ENCODE measurements around the gene WDFY4.

WDFY4 gene

GRCh38 chr10:48800007-48800675 lies 115.5 kb downstream of the WDFY4 start:
- Histone ChIP-seq H3K27me3 (ENCODE audit: insufficient read depth, low read depth) (no peaks in the 10 kb centered on the region), H3K79me2 (ENCODE audit: insufficient read depth, low read depth) (no peaks in the 10 kb centered on the region), H3K27ac (no peak overlapping the region), H3K36me3 (ENCODE audit: insufficient read depth) (no peaks in the 10 kb centered on the region), H3K4me1 (ENCODE audit: low read depth, poor library complexity, severe bottlenecking) (no peaks in the 10 kb centered on the region), H3K4me2 (no peak overlapping the region), H4K20me1 (ENCODE audit: insufficient read depth) (no peaks in the 10 kb centered on the region), H2AFZ (ENCODE audit: low read depth) (peak overlapping the region; percentile 41; the same call in 1 of the 2 replicates), H3K4me3 (IDR thresholded peaks at IDR 0.05; ENCODE audit: insufficient read depth, low read depth, low read length) (no peak overlapping the region), H3K9ac (no peak overlapping the region)
- TF ChIP-seq CTCF (conservative IDR thresholded peaks at IDR 0.05; ENCODE audit: low read depth, low read length), result no peak

- Histone ChIP-seq H3K4me3 (IDR thresholded peaks at IDR 0.05; ENCODE audit: insufficient read depth, low read depth, low read length) (no peak overlapping the region), H3K36me3 (ENCODE audit: insufficient read depth) (no peaks in the 10 kb centered on the region), H3K79me2 (ENCODE audit: insufficient read depth, low read depth) (no peaks in the 10 kb centered on the region), H3K27me3 (ENCODE audit: insufficient read depth, low read depth) (no peaks in the 10 kb centered on the region), H3K4me2 (no peak overlapping the region), H2AFZ (ENCODE audit: low read depth) (no peak overlapping the region), H3K9ac (no peak overlapping the region), H3K4me1 (ENCODE audit: low read depth, poor library complexity, severe bottlenecking) (no peaks in the 10 kb centered on the region), H3K27ac (no peak overlapping the region), H4K20me1 (ENCODE audit: insufficient read depth) (no peaks in the 10 kb centered on the region)
- no peak for TF ChIP-seq CTCF (conservative IDR thresholded peaks at IDR 0.05; ENCODE audit: low read depth, low read length)
Measured at GRCh38 chr10:48801001-48801421, 116.3 kb downstream of the WDFY4 start.

GRCh38 chr10:48802611-48803071 lies 118.0 kb downstream of the WDFY4 start:
- Histone ChIP-seq H3K79me2 (ENCODE audit: insufficient read depth, low read depth) (no peaks in the 10 kb centered on the region), H3K9ac (no peak overlapping the region), H3K27ac (no peak overlapping the region), H4K20me1 (ENCODE audit: insufficient read depth) (no peaks in the 10 kb centered on the region), H2AFZ (ENCODE audit: low read depth) (no peak overlapping the region), H3K36me3 (ENCODE audit: insufficient read depth) (no peaks in the 10 kb centered on the region), H3K4me3 (IDR thresholded peaks at IDR 0.05; ENCODE audit: insufficient read depth, low read depth, low read length) (no peak overlapping the region), H3K4me2 (no peak overlapping the region), H3K27me3 (ENCODE audit: insufficient read depth, low read depth) (no peaks in the 10 kb centered on the region), H3K4me1 (ENCODE audit: low read depth, poor library complexity, severe bottlenecking) (no peaks in the 10 kb centered on the region)
- no peak for TF ChIP-seq CTCF (conservative IDR thresholded peaks at IDR 0.05; ENCODE audit: low read depth, low read length)

- no peak for TF ChIP-seq CTCF (conservative IDR thresholded peaks at IDR 0.05; ENCODE audit: low read depth, low read length)
- Histone ChIP-seq H3K4me2 (no peak overlapping the region), H2AFZ (ENCODE audit: low read depth) (no peak overlapping the region), H3K27ac (no peak overlapping the region), H3K36me3 (ENCODE audit: insufficient read depth) (no peaks in the 10 kb centered on the region), H3K27me3 (ENCODE audit: insufficient read depth, low read depth) (no peaks in the 10 kb centered on the region), H3K4me1 (ENCODE audit: low read depth, poor library complexity, severe bottlenecking) (no peaks in the 10 kb centered on the region), H3K9ac (no peak overlapping the region), H3K79me2 (ENCODE audit: insufficient read depth, low read depth) (no peaks in the 10 kb centered on the region), H4K20me1 (ENCODE audit: insufficient read depth) (no peaks in the 10 kb centered on the region), H3K4me3 (IDR thresholded peaks at IDR 0.05; ENCODE audit: insufficient read depth, low read depth, low read length) (no peak overlapping the region)
Measured at GRCh38 chr10:48803801-48804584, 119.3 kb downstream of the WDFY4 start.

Measured in KMS-11 (cell line).